ENCODE measurements around the gene GPR78.

GPR78 gene

GRCh38 chr4:8597791-8598190 lies 17.6 kb downstream of the GPR78 start:
- no peak overlapping the region for H3K9ac ChIP-seq (ENCODE audit: low read length)
- no peaks in the 10 kb centered on the region for H3K9me2 ChIP-seq (replicated peaks; ENCODE audit: insufficient read depth, low read length)
- no peaks in the 10 kb centered on the region for H3K36me3 ChIP-seq (replicated peaks; ENCODE audit: insufficient read depth, low read length)
- no peak overlapping the region for H2AFZ ChIP-seq (ENCODE audit: low read length)
- no peaks in the 10 kb centered on the region for H3F3A ChIP-seq (ENCODE audit: insufficient read depth, low read length)
- H3K27me3 ChIP-seq (replicated peaks; ENCODE audit: insufficient read depth, low read length): peaks cover 93% of the 10 kb centered on the region
- H3K4me1 ChIP-seq (ENCODE audit: low read length): no peaks in the 10 kb centered on the region
- H3K9me3 ChIP-seq (replicated peaks; ENCODE audit: insufficient read depth, low read length): no peaks in the 10 kb centered on the region
- no peak overlapping the region for H3K4me3 ChIP-seq (ENCODE audit: low read length)
- TF ChIP-seq EZH2 (optimal IDR thresholded peaks at IDR 0.05; ENCODE audit: low read depth, low read length): no peak
- no peaks in the 10 kb centered on the region for H3K79me2 ChIP-seq (ENCODE audit: low read length)
- H4K20me1 ChIP-seq (ENCODE audit: insufficient read depth, low read length): no peaks in the 10 kb centered on the region
- H3K27ac ChIP-seq (ENCODE audit: low read length): no peak overlapping the region
- no peak for DNase-seq
- no peak overlapping the region for H3K4me2 ChIP-seq (ENCODE audit: low read depth, low read length)

GRCh38 chr4:8598391-8599090 lies 18.3 kb downstream of the GPR78 start:
- H3K4me2 ChIP-seq (ENCODE audit: low read depth, low read length): no peak overlapping the region
- no peak overlapping the region for H3K9ac ChIP-seq (ENCODE audit: low read length)

GRCh38 chr4:8599091-8599460 lies 18.9 kb downstream of the GPR78 start:
- Histone ChIP-seq H4K20me1 (ENCODE audit: insufficient read depth, low read length) (no peaks in the 10 kb centered on the region), H3K36me3 (replicated peaks; ENCODE audit: insufficient read depth, low read length) (no peaks in the 10 kb centered on the region), H3K4me1 (ENCODE audit: low read length) (no peaks in the 10 kb centered on the region), H3K9ac (ENCODE audit: low read length) (no peak overlapping the region), H3K79me2 (ENCODE audit: low read length) (no peaks in the 10 kb centered on the region), H3K4me3 (ENCODE audit: low read length) (no peak overlapping the region), H3K27me3 (replicated peaks; ENCODE audit: insufficient read depth, low read length) (peaks cover 93% of the 10 kb centered on the region), H3F3A (ENCODE audit: insufficient read depth, low read length) (no peaks in the 10 kb centered on the region), H3K9me2 (replicated peaks; ENCODE audit: insufficient read depth, low read length) (no peaks in the 10 kb centered on the region), H3K4me2 (ENCODE audit: low read depth, low read length) (no peak overlapping the region), H2AFZ (ENCODE audit: low read length) (no peak overlapping the region), H3K9me3 (replicated peaks; ENCODE audit: insufficient read depth, low read length) (no peaks in the 10 kb centered on the region), H3K27ac (ENCODE audit: low read length) (no peak overlapping the region)
- no peak for DNase-seq
- TF ChIP-seq CTCF (IDR thresholded peaks at IDR 0.05; ENCODE audit: low read length) (no peak), EZH2phosphoT487 (IDR thresholded peaks at IDR 0.05; ENCODE audit: low read length) (no peak), EZH2 (optimal IDR thresholded peaks at IDR 0.05; ENCODE audit: low read depth, low read length) (no peak)

More at GRCh38 chr4:8598391-8599090, 18.3 kb downstream of the GPR78 start:
- no peaks in the 10 kb centered on the region for H3K36me3 ChIP-seq (replicated peaks; ENCODE audit: insufficient read depth, low read length)
- no peak overlapping the region for H3K4me3 ChIP-seq (ENCODE audit: low read length)
- H3K27ac ChIP-seq (ENCODE audit: low read length): no peak overlapping the region
- H3K9me2 ChIP-seq (replicated peaks; ENCODE audit: insufficient read depth, low read length): no peaks in the 10 kb centered on the region
- DNase-seq: no peak
- no peak overlapping the region for H2AFZ ChIP-seq (ENCODE audit: low read length)
- H3K79me2 ChIP-seq (ENCODE audit: low read length): no peaks in the 10 kb centered on the region
- H3F3A ChIP-seq (ENCODE audit: insufficient read depth, low read length): no peaks in the 10 kb centered on the region
- peaks cover 93% of the 10 kb centered on the region for H3K27me3 ChIP-seq (replicated peaks; ENCODE audit: insufficient read depth, low read length)
- TF ChIP-seq EZH2phosphoT487 (IDR thresholded peaks at IDR 0.05; ENCODE audit: low read length) (no peak), CTCF (IDR thresholded peaks at IDR 0.05; ENCODE audit: low read length) (no peak), EZH2 (optimal IDR thresholded peaks at IDR 0.05; ENCODE audit: low read depth, low read length) (no peak)
- no peaks in the 10 kb centered on the region for H3K4me1 ChIP-seq (ENCODE audit: low read length)
- H4K20me1 ChIP-seq (ENCODE audit: insufficient read depth, low read length): no peaks in the 10 kb centered on the region
- no peaks in the 10 kb centered on the region for H3K9me3 ChIP-seq (replicated peaks; ENCODE audit: insufficient read depth, low read length)

- Histone ChIP-seq H3K27ac (ENCODE audit: low read length) (no peak overlapping the region), H2AFZ (ENCODE audit: low read length) (no peak overlapping the region), H3F3A (ENCODE audit: insufficient read depth, low read length) (no peaks in the 10 kb centered on the region), H3K4me2 (ENCODE audit: low read depth, low read length) (no peak overlapping the region), H3K4me1 (ENCODE audit: low read length) (no peaks in the 10 kb centered on the region), H4K20me1 (ENCODE audit: insufficient read depth, low read length) (no peaks in the 10 kb centered on the region), H3K36me3 (replicated peaks; ENCODE audit: insufficient read depth, low read length) (no peaks in the 10 kb centered on the region), H3K9ac (ENCODE audit: low read length) (no peak overlapping the region), H3K9me2 (replicated peaks; ENCODE audit: insufficient read depth, low read length) (no peaks in the 10 kb centered on the region), H3K27me3 (replicated peaks; ENCODE audit: insufficient read depth, low read length) (peaks cover 96% of the 10 kb centered on the region), H3K4me3 (ENCODE audit: low read length) (no peak overlapping the region), H3K79me2 (ENCODE audit: low read length) (no peaks in the 10 kb centered on the region), H3K9me3 (replicated peaks; ENCODE audit: insufficient read depth, low read length) (no peaks in the 10 kb centered on the region)
- no peak for DNase-seq
- no peak for TF ChIP-seq EZH2phosphoT487 (IDR thresholded peaks at IDR 0.05; ENCODE audit: low read length)
- TF ChIP-seq CTCF (IDR thresholded peaks at IDR 0.05; ENCODE audit: low read length): no peak
- no peak for TF ChIP-seq EZH2 (optimal IDR thresholded peaks at IDR 0.05; ENCODE audit: low read depth, low read length)
Measured at GRCh38 chr4:8599657-8600056, 19.5 kb downstream of the GPR78 start.

All from MM.1S (cell line).